GM23248 (cell line): Measurements from ENCODE around the gene MYO7B. TPM values are rescaled to one million over a fixed set of nuclear protein-coding genes. Genes with fewer than 3 reads are reported as not detected.

ENCODE experiments used
- DNase-seq: peaks from one replicate; pipeline ENCODE4 v3.0.0-alpha.2; 2015
- H2AFZ ChIP-seq: fragments of 200-600 bp; sonication (generic); 2 replicates; pipeline ENCODE4 v1.6.1; 2016; ENCODE audit warnings: antibody characterized with exemption
- H3F3A ChIP-seq: fragments of 200-600 bp; sonication (generic); 2 replicates; pipeline ENCODE4 v1.6.1; 2016; ENCODE audit warnings: mild to moderate bottlenecking, antibody characterized with exemption, mixed run types; ENCODE audit not compliant: insufficient read depth
- H3K27ac ChIP-seq: fragments of 200-600 bp; sonication (generic); 2 replicates; pipeline ENCODE4 v1.5.1; 2016; ENCODE audit warnings: mild to moderate bottlenecking
- H3K27me3 ChIP-seq: fragments of 200-600 bp; sonication (generic); replicated peaks from 2 replicates; pipeline ENCODE4 v1.6.1; 2016; ENCODE audit warnings: mild to moderate bottlenecking; ENCODE audit not compliant: insufficient read depth
- H3K36me3 ChIP-seq: fragments of 200-600 bp; sonication (generic); 2 replicates; pipeline ENCODE4 v1.6.1; 2016; ENCODE audit warnings: low read depth, mild to moderate bottlenecking
- H3K4me1 ChIP-seq: fragments of 200-600 bp; sonication (generic); 2 replicates; pipeline ENCODE4 v1.6.1; 2016; ENCODE audit warnings: mild to moderate bottlenecking; ENCODE audit not compliant: insufficient read depth
- H3K4me2 ChIP-seq: fragments of 200-600 bp; sonication (generic); one replicate; pipeline ENCODE4 v1.6.1; 2016; ENCODE audit warnings: mild to moderate bottlenecking; ENCODE audit not compliant: unreplicated experiment
- H3K4me3 ChIP-seq: fragments of 200-600 bp; sonication (generic); 2 replicates; pipeline ENCODE4 v1.5.1; 2016; ENCODE audit warnings: mild to moderate bottlenecking
- H3K79me2 ChIP-seq: fragments of 200-600 bp; sonication (generic); 2 replicates; pipeline ENCODE4 v1.6.1; 2016; ENCODE audit warnings: mild to moderate bottlenecking; ENCODE audit not compliant: insufficient read depth
- H3K9ac ChIP-seq: fragments of 200-600 bp; sonication (generic); 2 replicates; pipeline ENCODE4 v1.6.1; 2016; ENCODE audit warnings: mild to moderate bottlenecking
- H3K9me2 ChIP-seq: fragments of 200-600 bp; sonication (generic); 2 replicates; pipeline ENCODE4 v1.6.1; 2016; ENCODE audit warnings: mixed run types, mild to moderate bottlenecking, moderate library complexity; ENCODE audit not compliant: insufficient read depth
- H3K9me3 ChIP-seq: fragments of 200-600 bp; sonication (generic); one replicate; pipeline ENCODE4 v1.6.1; 2017; ENCODE audit warnings: low read depth
- H4K20me1 ChIP-seq: fragments of 200-600 bp; sonication (generic); 2 replicates; pipeline ENCODE4 v1.6.0; 2016; ENCODE audit not compliant: insufficient read depth
- EZH2 ChIP-seq: fragments of 200-600 bp; sonication (generic); IDR thresholded peaks from 2 replicates; pipeline ENCODE4 v1.6.1; 2018; ENCODE audit warnings: antibody characterized with exemption, mild to moderate bottlenecking; ENCODE audit not compliant: insufficient read depth, poor library complexity, severe bottlenecking
- EZH2phosphoT487 ChIP-seq: fragments of 200-600 bp; sonication (generic); IDR thresholded peaks from 2 replicates; pipeline ENCODE4 v1.6.1; 2018; ENCODE audit warnings: antibody characterized with exemption, moderate library complexity, mild to moderate bottlenecking, low read depth; ENCODE audit not compliant: insufficient read depth
- WGBS, 2 experiments: methylation state at CpG; one replicate each; pipeline ENCODE4 v1.1.6; 2015 to 2017; ENCODE audit warnings: low lambda C conversion rate in 2 of 2, low coverage in 1 of 2; ENCODE audit errors: missing lambda C conversion rate in 2 of 2; 5-methylcytosine and 5-hydroxymethylcytosine counted together
- in situ Hi-C: fragments of 300-500 bp; cut with MboI; formaldehyde crosslinking; loops from 2 replicates; pipeline ENCODE4 v1.15.0; 2020
- polyA plus RNA-seq: library from polyadenylated mRNA; unstranded; fragments of >200 nt; fragmentation: Nextera tagmentation; extraction: Ambion mirVana; gene quantifications from 2 replicates; pipeline ENCODE4 v1.2.1, GENCODE V29; 2016
- total RNA-seq: library from RNA; depleted of rRNA; stranded (reverse); fragments of >200 nt; shearing (Covaris generic); gene quantifications from 2 replicates; pipeline ENCODE4 v1.2.3, GENCODE V29; 2014

MYO7B gene
- total and polyA plus RNA-seq, 2 experiments from 2014 or later, result not detected

DNA sequence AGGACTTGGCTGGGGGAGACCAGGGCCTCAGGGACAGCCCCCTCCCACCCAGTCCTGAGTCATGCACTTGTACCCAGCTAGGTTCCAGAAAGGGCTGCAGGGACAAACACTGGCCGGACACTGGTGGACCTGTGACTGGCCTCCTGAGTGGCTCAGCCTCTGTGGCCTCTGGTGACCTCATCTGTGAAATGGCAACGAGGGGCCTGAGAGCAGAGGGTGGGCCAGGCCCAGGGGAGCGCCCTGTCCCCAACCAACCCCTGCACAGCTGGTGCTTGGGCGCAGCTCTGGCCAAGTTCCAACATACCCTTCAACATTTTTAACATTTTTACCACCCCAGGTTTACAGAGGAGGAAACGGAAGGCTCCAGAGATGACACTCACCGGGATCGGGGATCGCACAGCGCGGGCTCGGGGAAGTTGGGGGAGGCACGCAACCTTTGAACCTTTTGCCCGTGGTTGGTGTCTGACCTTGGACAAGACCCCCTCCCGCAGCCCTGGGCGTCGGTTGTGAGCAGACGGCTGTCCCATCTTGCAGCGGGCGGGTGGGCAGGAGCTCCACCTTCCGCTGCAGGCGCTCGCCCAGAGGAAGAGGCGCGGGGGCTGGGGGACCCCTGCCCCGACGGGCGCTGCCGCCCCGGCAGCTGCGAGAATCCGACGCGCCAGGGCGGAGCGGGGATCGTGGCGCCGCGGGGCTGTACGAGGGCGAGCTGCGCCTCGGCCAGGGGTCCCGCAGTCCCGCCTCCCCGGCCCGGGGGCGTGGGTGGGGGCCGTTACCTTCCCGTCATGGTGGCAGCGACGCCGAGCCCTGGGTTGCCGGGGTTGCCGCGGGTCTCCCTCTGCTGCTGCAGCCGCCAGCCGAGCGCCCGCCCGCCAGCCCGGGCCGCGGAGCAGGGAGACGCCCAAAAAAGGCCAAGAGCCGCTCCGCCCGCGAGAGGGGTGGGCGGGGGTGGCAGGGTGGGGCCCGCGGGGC lies 139.0 kb downstream of the MYO7B start:
- peaks cover 14% of the 10 kb centered on the region; the same call in 1 of the 2 replicates for H3K27me3 ChIP-seq
- H2AFZ ChIP-seq, result peak overlapping the region; percentile 59
- peak overlapping the region; percentile 57; the same call in 1 of the 2 replicates for H3K27ac ChIP-seq
- no peak for TF ChIP-seq EZH2
- no peak for TF ChIP-seq EZH2phosphoT487
- H3K4me2 ChIP-seq, result peak overlapping the region; percentile 77
- peaks cover 32% of the 10 kb centered on the region for H3K4me1 ChIP-seq
- 2 to 5% methylated on average over 54 to 55 of the region's 72 CpGs for WGBS, 2 experiments
- H3K4me3 ChIP-seq, result peak overlapping the region; percentile 69
- in situ Hi-C loops, result no loop called here
- peak; percentile 68 for DNase-seq
- no peaks in the 10 kb centered on the region for H4K20me1 ChIP-seq
- peaks cover 27% of the 10 kb centered on the region for H3F3A ChIP-seq
- no peaks in the 10 kb centered on the region for H3K9me3 ChIP-seq
- no peaks in the 10 kb centered on the region for H3K36me3 ChIP-seq
- H3K79me2 ChIP-seq, result 0 out of 2 replicates have a peak, but pooled peaks cover 5% of the 10 kb centered on the region
- H3K9me2 ChIP-seq, result no peaks in the 10 kb centered on the region
- H3K9ac ChIP-seq, result peak overlapping the region; percentile 79

DNA sequence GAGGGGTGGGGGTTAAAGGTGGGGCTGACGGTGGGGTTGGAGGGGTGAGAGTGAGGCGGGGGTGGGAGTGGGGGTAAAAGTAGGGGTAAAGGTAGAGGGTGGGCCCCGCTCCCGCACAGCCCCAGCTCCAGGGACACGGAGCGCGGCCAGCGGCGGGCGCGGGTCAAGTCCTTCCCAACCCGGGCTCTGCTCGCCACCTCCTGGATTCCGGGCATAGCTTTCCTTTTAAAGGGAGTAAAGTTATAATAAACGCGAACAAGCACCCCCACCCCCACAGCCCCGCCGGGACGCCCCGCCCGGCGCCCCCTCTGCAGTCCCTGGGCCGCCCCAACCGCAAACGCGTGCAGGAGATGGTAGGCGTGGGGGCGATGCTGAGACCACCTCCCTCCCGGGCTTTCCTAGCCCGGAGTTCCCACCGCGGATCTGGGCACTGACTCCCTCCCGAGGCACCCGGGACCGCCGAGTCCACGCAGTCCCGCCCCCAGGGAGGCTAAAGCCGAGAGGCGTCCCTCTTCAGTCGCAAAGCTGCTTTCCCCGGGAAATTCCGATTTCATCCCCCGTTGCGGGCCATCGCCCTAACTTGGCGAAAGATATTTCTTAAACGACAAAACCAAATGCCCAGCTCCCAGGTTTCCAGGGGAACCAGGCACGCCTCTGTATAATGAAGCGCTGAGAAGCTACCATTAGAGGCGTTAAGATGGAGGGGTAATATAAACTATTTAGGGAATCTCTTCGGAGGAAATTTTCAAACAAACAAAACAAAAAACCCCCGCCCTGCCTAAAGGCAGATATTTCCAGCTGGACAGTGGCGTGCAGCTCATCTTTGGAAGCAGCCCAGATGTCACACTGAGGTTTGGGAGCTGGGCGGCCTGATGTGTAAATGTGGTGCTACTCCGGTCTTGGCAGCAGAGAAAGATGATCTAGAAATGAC lies 140.1 kb downstream of the MYO7B start, which contains the start of gene LIMS2:
Gene LIMS2, minus strand, starts transcription at position 200 of the 931 bp plus-strand sequence. CDS start 506 bp downstream, outside the sequence.
- peak within 1 kb of the TSS; percentile 72 for H3K27ac ChIP-seq
- peaks cover 27% of the 10 kb centered on the region for H3K4me1 ChIP-seq
- no peaks in the 10 kb centered on the region for H3K9me2 ChIP-seq
- H3K27me3 ChIP-seq, result peaks cover 14% of the 10 kb centered on the region; the same call in 1 of the 2 replicates
- H3K36me3 ChIP-seq, result no peaks in the 10 kb centered on the region
- WGBS, 2 experiments, result 0 to 1% methylated on average over 27 to 55 of the region's 56 CpGs
- no peaks in the 10 kb centered on the region for H4K20me1 ChIP-seq
- peak within 1 kb of the TSS; percentile 86 for H2AFZ ChIP-seq
- peak; percentile 86 for DNase-seq
- H3K9ac ChIP-seq, result peak within 1 kb of the TSS; percentile 84
- in situ Hi-C loops, result no loop called here
- no peaks in the 10 kb centered on the region for H3K79me2 ChIP-seq
- peaks cover 17% of the 10 kb centered on the region for H3F3A ChIP-seq
- peak within 1 kb of the TSS; percentile 82 for H3K4me3 ChIP-seq
- no peak for TF ChIP-seq EZH2
- no peak for TF ChIP-seq EZH2phosphoT487
- peak within 1 kb of the TSS; percentile 88 for H3K4me2 ChIP-seq
- H3K9me3 ChIP-seq, result no peaks in the 10 kb centered on the region

DNA sequence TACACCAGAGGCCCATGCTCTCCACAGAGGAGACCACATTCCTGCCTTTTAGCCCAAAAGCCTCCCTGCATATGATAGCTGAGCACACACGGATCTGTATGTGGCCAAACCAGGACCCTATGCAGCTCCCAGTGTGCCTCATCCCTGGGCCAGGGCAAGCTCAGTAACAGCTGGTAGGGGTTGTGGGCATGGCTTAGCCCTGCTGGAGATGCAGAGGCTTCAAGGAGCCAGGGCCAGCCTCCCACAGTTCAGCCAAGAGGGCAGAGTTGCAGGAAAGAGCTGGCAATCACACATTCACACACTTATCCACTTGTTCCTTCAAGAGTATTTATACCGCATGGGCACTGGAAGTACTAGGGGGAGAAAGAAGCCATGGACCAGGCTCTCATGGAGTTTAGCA lies 141.4 kb downstream of the MYO7B start:
- no peak overlapping the region for H2AFZ ChIP-seq
- peaks cover 14% of the 10 kb centered on the region; the same call in 1 of the 2 replicates for H3K27me3 ChIP-seq
- H3F3A ChIP-seq, result peaks cover 14% of the 10 kb centered on the region
- no peak for DNase-seq
- no peaks in the 10 kb centered on the region for H3K36me3 ChIP-seq
- WGBS, 2 experiments, result 67 to 69% methylated on average over 2 of the region's 2 CpGs
- H3K9me3 ChIP-seq, result no peaks in the 10 kb centered on the region
- TF ChIP-seq EZH2 (no peak), EZH2phosphoT487 (no peak)
- H3K9ac ChIP-seq, result no peak overlapping the region
- H3K79me2 ChIP-seq, result no peaks in the 10 kb centered on the region
- peaks cover 25% of the 10 kb centered on the region for H3K4me1 ChIP-seq
- no peak overlapping the region for H3K27ac ChIP-seq
- H3K4me3 ChIP-seq, result no peak overlapping the region
- in situ Hi-C loops, result no loop called here
- no peaks in the 10 kb centered on the region for H3K9me2 ChIP-seq
- H4K20me1 ChIP-seq, result no peaks in the 10 kb centered on the region
- H3K4me2 ChIP-seq, result no peak overlapping the region

DNA sequence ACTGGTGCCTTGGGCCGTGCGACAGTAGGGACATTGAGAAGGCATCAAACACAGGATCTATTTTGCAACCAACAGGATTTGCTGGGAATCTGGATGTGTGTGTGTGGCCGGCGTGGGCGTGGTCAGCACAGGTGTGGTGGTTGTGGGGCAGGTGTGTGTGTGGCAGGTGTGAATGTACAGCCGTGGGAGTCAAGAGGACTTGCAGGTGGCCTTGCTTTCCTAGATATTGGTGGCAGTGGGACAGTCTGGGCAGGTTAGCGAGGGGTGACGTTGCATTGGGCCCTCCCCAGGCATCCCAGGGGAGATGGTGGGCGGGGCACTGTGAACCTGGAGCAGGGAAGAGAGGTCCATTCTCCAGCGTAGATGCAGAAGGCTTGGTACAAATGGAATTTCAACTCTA lies 143.0 kb downstream of the MYO7B start:
- peaks cover 14% of the 10 kb centered on the region for H3K4me1 ChIP-seq
- H3K4me2 ChIP-seq, result no peak overlapping the region
- no peaks in the 10 kb centered on the region for H3K79me2 ChIP-seq
- 81 to 88% methylated on average over 10 of the region's 10 CpGs for WGBS, 2 experiments
- no peak overlapping the region for H2AFZ ChIP-seq
- H3K4me3 ChIP-seq, result no peak overlapping the region
- no peaks in the 10 kb centered on the region for H3K9me3 ChIP-seq
- no peaks in the 10 kb centered on the region for H3K36me3 ChIP-seq
- in situ Hi-C loops, result no loop called here
- H3F3A ChIP-seq, result peaks cover 14% of the 10 kb centered on the region; the same call in 1 of the 2 replicates
- no peak for DNase-seq
- H3K9ac ChIP-seq, result no peak overlapping the region
- H4K20me1 ChIP-seq, result no peaks in the 10 kb centered on the region
- TF ChIP-seq EZH2phosphoT487, result no peak
- no peak for TF ChIP-seq EZH2
- peaks cover 14% of the 10 kb centered on the region; the same call in 1 of the 2 replicates for H3K27me3 ChIP-seq
- no peaks in the 10 kb centered on the region for H3K9me2 ChIP-seq
- H3K27ac ChIP-seq, result no peak overlapping the region
